SK-N-SH (cell line): ENCODE results near the gene HYAL2.

Experiments
- CTCF ChIP-seq: fragments of 200-600 bp; sonication (generic); IDR thresholded peaks from 2 replicates; pipeline ENCODE4 v1.6.1; 2017; ENCODE audit warnings: antibody characterized with exemption, mild to moderate bottlenecking, moderate library complexity
- EP300 ChIP-seq, 2 experiments: IDR thresholded peaks; 2 replicates each; pipeline versions ENCODE4 v1.4.0 to v1.6.1; 2012; ENCODE audit warnings: borderline replicate concordance in 1 of 2, low read depth in 1 of 2, low read length in 1 of 2
- JUND ChIP-seq: IDR thresholded peaks from 2 replicates; pipeline ENCODE4 v1.4.0; 2012
- TAF1 ChIP-seq: IDR thresholded peaks from 2 replicates; pipeline ENCODE4 v1.6.1; 2012; ENCODE audit warnings: low read depth, mild to moderate bottlenecking, low read length, moderate library complexity, borderline replicate concordance

GRCh38 chr3:50269977-50270413 is 52.5 kb downstream of the HYAL2 start:
- TF ChIP-seq EP300 (IDR thresholded peaks at IDR 0.05; ENCODE audit: borderline replicate concordance in 1 of 2, low read depth in 1 of 2, low read length in 1 of 2) (no peak), JUND (no peak), TAF1 (no peak), CTCF (no peak)
